Neural progenitor cell (in vitro differentiated cells): ENCODE results near the gene PPM1K. TPM values are rescaled to one million over a fixed set of nuclear protein-coding genes. Genes with fewer than 3 reads are reported as not detected.
A peak's percentile ranks its signal among the peaks of the same experiment; 100 is the strongest.

ENCODE experiments used
- DNase-seq: peaks from one replicate; pipeline ENCODE4 v3.0.0-alpha.2; 2016; ENCODE audit warnings: low spot score
- H2AFZ ChIP-seq: fragments of 200-600 bp; sonication (generic); replicated peaks from 2 replicates; pipeline ENCODE4 v1.6.1; 2016; ENCODE audit warnings: antibody characterized with exemption
- H3F3A ChIP-seq: fragments of 200-600 bp; sonication (generic); 2 replicates; pipeline ENCODE4 v1.6.1; 2016; ENCODE audit warnings: antibody characterized with exemption, low read depth
- H3K27ac ChIP-seq: fragments of 200-600 bp; sonication (generic); 2 replicates; pipeline ENCODE4 v1.5.1; 2016; ENCODE audit warnings: mild to moderate bottlenecking
- H3K27me3 ChIP-seq: fragments of 200-600 bp; sonication (generic); 2 replicates; pipeline ENCODE4 v1.6.1; 2016; ENCODE audit warnings: mild to moderate bottlenecking, moderate library complexity
- H3K36me3 ChIP-seq: fragments of 200-600 bp; sonication (generic); 2 replicates; pipeline ENCODE4 v1.5.1; 2016
- H3K4me1 ChIP-seq: fragments of 200-600 bp; sonication (generic); 2 replicates; pipeline ENCODE4 v1.6.1; 2016; ENCODE audit warnings: mixed run types
- H3K4me2 ChIP-seq: fragments of 200-600 bp; sonication (generic); 2 replicates; pipeline ENCODE4 v1.6.1; 2016
- H3K4me3 ChIP-seq: fragments of 200-600 bp; sonication (generic); 2 replicates; pipeline ENCODE4 v1.5.1; 2016
- H3K79me2 ChIP-seq: fragments of 200-600 bp; sonication (generic); 2 replicates; pipeline ENCODE4 v1.6.1; 2016; ENCODE audit warnings: low read depth
- H3K9ac ChIP-seq: fragments of 200-600 bp; sonication (generic); 2 replicates; pipeline ENCODE4 v1.6.1; 2016
- H3K9me3 ChIP-seq: fragments of 200-600 bp; sonication (generic); 2 replicates; pipeline ENCODE4 v1.5.1; 2016; ENCODE audit warnings: low read depth
- H4K20me1 ChIP-seq: fragments of 200-600 bp; sonication (generic); 2 replicates; pipeline ENCODE4 v1.6.1; 2016; ENCODE audit warnings: low read depth
- H3K27ac Mint-ChIP-seq: 3 replicates; pipeline ENCODE4 v1.8.0; 2021; ENCODE audit warnings: mixed read lengths
- H3K27me3 Mint-ChIP-seq: 2 replicates; pipeline ENCODE4 v1.8.0; 2022; ENCODE audit warnings: low read depth, mild to moderate bottlenecking, inconsistent platforms, moderate library complexity, mixed read lengths; ENCODE audit not compliant: insufficient read depth
- H3K36me3 Mint-ChIP-seq: 3 replicates; pipeline ENCODE4 v1.8.0; 2021; ENCODE audit warnings: mixed read lengths
- H3K4me1 Mint-ChIP-seq: 3 replicates; pipeline ENCODE4 v1.8.0; 2021; ENCODE audit warnings: mixed read lengths
- H3K4me3 Mint-ChIP-seq: 3 replicates; pipeline ENCODE4 v1.8.0; 2021; ENCODE audit warnings: mild to moderate bottlenecking, moderate library complexity, mixed read lengths
- H3K9me3 Mint-ChIP-seq: 3 replicates; pipeline ENCODE4 v1.8.0; 2020; ENCODE audit warnings: mixed read lengths
- CTCF ChIP-seq: fragments of 200-600 bp; sonication (generic); IDR thresholded peaks from 2 replicates; pipeline ENCODE4 v1.5.1; 2017; ENCODE audit warnings: antibody characterized with exemption, mild to moderate bottlenecking
- EZH2 ChIP-seq: fragments of 200-600 bp; sonication (generic); IDR thresholded peaks from 2 replicates; pipeline ENCODE4 v1.6.1; 2017; ENCODE audit warnings: antibody characterized with exemption, mild to moderate bottlenecking, moderate library complexity
- EZH2phosphoT487 ChIP-seq: fragments of 200-600 bp; sonication (generic); IDR thresholded peaks from 2 replicates; pipeline ENCODE4 v1.6.1; 2017; ENCODE audit warnings: antibody characterized with exemption
- total RNA-seq: library from RNA; depleted of rRNA; stranded (reverse); fragments of >200 nt; gene quantifications from 2 replicates; pipeline ENCODE4 v1.2.3, GENCODE V29; 2015; ENCODE audit warnings: low replicate concordance

Gene PPM1K
- total RNA-seq, 1 donor from 2014 or later: 7.3 TPM

GRCh38 chr4:88291003-88291402, 6.6 kb upstream of the PPM1K start:
- Mint-ChIP-seq H3K27me3 (no peaks in the 10 kb centered on the region), H3K36me3 (no peaks in the 10 kb centered on the region), H3K27ac (no peak overlapping the region), H3K9me3 (no peaks in the 10 kb centered on the region), H3K4me3 (no peak overlapping the region), H3K4me1 (no peaks in the 10 kb centered on the region)
- Histone ChIP-seq H3K27ac (no peak overlapping the region), H2AFZ (no peak overlapping the region), H4K20me1 (no peaks in the 10 kb centered on the region), H3K4me1 (no peaks in the 10 kb centered on the region), H3K9ac (no peak overlapping the region), H3K36me3 (no peaks in the 10 kb centered on the region), H3K9me3 (no peaks in the 10 kb centered on the region), H3K4me2 (no peak overlapping the region), H3K79me2 (no peaks in the 10 kb centered on the region), H3K27me3 (peaks cover 5% of the 10 kb centered on the region), H3F3A (no peaks in the 10 kb centered on the region), H3K4me3 (no peak overlapping the region)
- TF ChIP-seq EZH2 (no peak), CTCF (no peak)
- DNase-seq: no peak

- no peak overlapping the region for H3K4me3 Mint-ChIP-seq
- no peak for DNase-seq
- H3K9ac ChIP-seq: no peak overlapping the region
- no peaks in the 10 kb centered on the region for H3K9me3 Mint-ChIP-seq
- no peak overlapping the region for H3K27ac Mint-ChIP-seq
- no peak overlapping the region for H3K4me2 ChIP-seq
- H3K36me3 Mint-ChIP-seq: no peaks in the 10 kb centered on the region
- no peak overlapping the region for H3K4me3 ChIP-seq
- no peak for TF ChIP-seq EZH2
- no peak for TF ChIP-seq CTCF
- no peak for TF ChIP-seq EZH2phosphoT487
- no peaks in the 10 kb centered on the region for H4K20me1 ChIP-seq
- no peaks in the 10 kb centered on the region for H3K36me3 ChIP-seq
- peaks cover 27% of the 10 kb centered on the region for H3K27me3 ChIP-seq
- peaks cover 7% of the 10 kb centered on the region for H3K4me1 ChIP-seq
- peaks cover 2% of the 10 kb centered on the region for H3K27me3 Mint-ChIP-seq
- H2AFZ ChIP-seq: no peak overlapping the region
- H3F3A ChIP-seq: peaks cover 30% of the 10 kb centered on the region
- H3K9me3 ChIP-seq: no peaks in the 10 kb centered on the region
- no peaks in the 10 kb centered on the region for H3K79me2 ChIP-seq
- H3K4me1 Mint-ChIP-seq: peaks cover 17% of the 10 kb centered on the region
- H3K27ac ChIP-seq: no peak overlapping the region
Measured at GRCh38 chr4:88286897-88287296, 2.5 kb upstream of the PPM1K start.

GRCh38 chr4:88285235-88285653, 883 bp upstream of the PPM1K start:
- Mint-ChIP-seq H3K36me3 (no peaks in the 10 kb centered on the region), H3K4me3 (peak overlapping the region; percentile 99), H3K27ac (no peak overlapping the region), H3K4me1 (peaks cover 17% of the 10 kb centered on the region), H3K27me3 (peaks cover 2% of the 10 kb centered on the region), H3K9me3 (no peaks in the 10 kb centered on the region)
- Histone ChIP-seq H3K9ac (no peak overlapping the region), H3K36me3 (no peaks in the 10 kb centered on the region), H4K20me1 (no peaks in the 10 kb centered on the region), H2AFZ (peak overlapping the region; percentile 54), H3K79me2 (no peaks in the 10 kb centered on the region), H3K4me3 (peak overlapping the region; percentile 63), H3K27me3 (peaks cover 27% of the 10 kb centered on the region), H3K27ac (no peak overlapping the region), H3K9me3 (no peaks in the 10 kb centered on the region), H3F3A (peaks cover 30% of the 10 kb centered on the region), H3K4me2 (peak overlapping the region; percentile 76), H3K4me1 (peaks cover 7% of the 10 kb centered on the region)
- TF ChIP-seq EZH2 (no peak), EZH2phosphoT487 (no peak), CTCF (no peak)
- no peak for DNase-seq
